Endothelial cell of umbilical vein (primary cell): Measurements from ENCODE around the gene GYS1. TPM values are rescaled to one million over a fixed set of nuclear protein-coding genes. Genes with fewer than 3 reads are reported as not detected.

ENCODE experiments used
- BruUV-seq: library from RNA; stranded (reverse); fragments of 400-500 nt; replicated peaks from 2 replicates; lab custom pipeline; 2021; lab: Mats Ljungman, UMichigan
- CTCF ChIA-PET: fragments of 300-600, 350-600 bp; sonication (Branson Sonifier 250); formaldehyde crosslinking; loops from one replicate; lab custom pipeline; 2021; ENCODE audit warnings: antibody characterized with exemption, inconsistent platforms; lab: Charles Lee
- POLR2A ChIA-PET: fragments of 300-600, 350-600 bp; sonication (Branson Sonifier 250); formaldehyde crosslinking; loops from one replicate; lab custom pipeline; 2021; ENCODE audit warnings: antibody characterized with exemption, inconsistent platforms; lab: Charles Lee
- DNase-seq: peaks from one replicate; pipeline ENCODE4 v3.0.0-alpha.2; 2011; ENCODE audit warnings: low read depth, low spot score
- FAIRE-seq: peaks from 2 replicates; lab custom pipeline; 2011; peaks lifted over from hg19 to GRCh38; lab: Jason Lieb, UNC
- H2AFZ ChIP-seq: 2 replicates; pipeline ENCODE4 v1.6.0; 2012; ENCODE audit warnings: low read depth, low read length, control low read depth, inconsistent platforms
- H3K27ac ChIP-seq: 2 replicates; pipeline ENCODE4 v1.5.1; 2011; ENCODE audit warnings: low read depth, mild to moderate bottlenecking, control low read depth, low read length, moderate library complexity; ENCODE audit not compliant: insufficient read depth
- H3K27me3 ChIP-seq, 2 experiments: 2 replicates each; pipeline versions ENCODE4 v1.6.0 to v1.6.1; 2011; ENCODE audit warnings: low read length in 2 of 2, mixed read lengths in 1 of 2; ENCODE audit not compliant: control insufficient read depth in 2 of 2, insufficient read depth in 2 of 2
- H3K36me3 ChIP-seq, 2 experiments: 2 replicates in 1 of 2; 3 replicates in 1 of 2; pipeline ENCODE4 v1.5.1; 2011; ENCODE audit warnings: low read length in 2 of 2, mild to moderate bottlenecking in 1 of 2, moderate library complexity in 1 of 2; ENCODE audit not compliant: control insufficient read depth in 2 of 2, insufficient read depth in 2 of 2; ENCODE audit errors: extremely low read depth in 1 of 2
- H3K4me1 ChIP-seq: 3 replicates; pipeline ENCODE4 v1.5.1; 2011; ENCODE audit warnings: mild to moderate bottlenecking, low read length; ENCODE audit not compliant: control insufficient read depth, insufficient read depth; ENCODE audit errors: extremely low read depth
- H3K4me2 ChIP-seq: 2 replicates; pipeline ENCODE4 v1.6.1; 2011; ENCODE audit warnings: low read length, control low read depth, mixed read lengths; ENCODE audit not compliant: insufficient read depth
- H3K4me3 ChIP-seq, 3 experiments: fragments of 200-600 bp in 1 of 3; sonication (generic), shearing (Covaris generic) in 1 of 3; replicated peaks in 1 of 3; 2 replicates each; pipeline ENCODE4 v1.5.1; 2011 to 2016; ENCODE audit warnings: control low read depth in 3 of 3, low read length in 3 of 3, mild to moderate bottlenecking in 2 of 3, inconsistent platforms in 1 of 3, low read depth in 1 of 3, moderate library complexity in 1 of 3; ENCODE audit not compliant: insufficient read depth in 1 of 3
- H3K79me2 ChIP-seq: 2 replicates; pipeline ENCODE4 v1.6.0; 2012; ENCODE audit warnings: low read length, inconsistent platforms; ENCODE audit not compliant: control insufficient read depth, insufficient read depth
- H3K9ac ChIP-seq: replicated peaks from 2 replicates; pipeline ENCODE3; 2011; ENCODE audit warnings: low read length, control low read depth; ENCODE audit not compliant: insufficient read depth; ENCODE audit errors: extremely low read depth
- H3K9me1 ChIP-seq: replicated peaks from 3 replicates; pipeline ENCODE4 v1.6.0; 2011; ENCODE audit warnings: mild to moderate bottlenecking, low read length; ENCODE audit not compliant: control insufficient read depth, insufficient read depth; ENCODE audit errors: extremely low read depth
- H3K9me3 ChIP-seq: replicated peaks from 2 replicates; pipeline ENCODE4 v1.5.1; 2012; ENCODE audit warnings: low read length, inconsistent platforms; ENCODE audit not compliant: control insufficient read depth, insufficient read depth
- H4K20me1 ChIP-seq: replicated peaks from 2 replicates; pipeline ENCODE3; 2011; ENCODE audit warnings: mild to moderate bottlenecking, low read length; ENCODE audit not compliant: control insufficient read depth, insufficient read depth; ENCODE audit errors: extremely low read depth
- CTCF ChIP-seq, 2 donors: IDR thresholded peaks; 1 replicate in 1 of 2; 2 replicates in 1 of 2; pipeline ENCODE4 v1.5.1; 2011; ENCODE audit warnings: low read length in 2 of 2, mild to moderate bottlenecking in 2 of 2, moderate library complexity in 2 of 2, control low read depth in 1 of 2, inconsistent platforms in 1 of 2, low read depth in 1 of 2; ENCODE audit not compliant: insufficient read depth in 1 of 2; ENCODE audit errors: extremely low read depth in 1 of 2
- EZH2 ChIP-seq: IDR thresholded peaks from 2 replicates; pipeline ENCODE4 v1.6.1; 2012; ENCODE audit warnings: borderline replicate concordance, low read depth, mild to moderate bottlenecking, moderate library complexity, low read length, inconsistent platforms; ENCODE audit not compliant: severe bottlenecking
- FOS ChIP-seq: IDR thresholded peaks from 2 replicates; pipeline ENCODE4 v1.6.1; 2011; ENCODE audit warnings: mild to moderate bottlenecking, low read length, moderate library complexity, borderline replicate concordance; ENCODE audit not compliant: insufficient read depth
- GATA2 ChIP-seq: IDR thresholded peaks from 2 replicates; pipeline ENCODE4 v1.7.0; 2011; ENCODE audit warnings: low read depth, mild to moderate bottlenecking, moderate library complexity, mixed read lengths, low read length; ENCODE audit not compliant: insufficient read length, insufficient read depth
- JUN ChIP-seq: IDR thresholded peaks from 2 replicates; pipeline ENCODE4 v1.6.1; 2011; ENCODE audit warnings: borderline replicate concordance, low read depth; ENCODE audit not compliant: insufficient read length, insufficient read depth
- MAX ChIP-seq: IDR thresholded peaks from 2 replicates; pipeline ENCODE4 v1.6.1; 2011; ENCODE audit not compliant: insufficient read depth, insufficient read length
- MYC ChIP-seq: IDR thresholded peaks from one replicate; pipeline ENCODE4 v1.6.1; 2011; ENCODE audit warnings: mild to moderate bottlenecking, low read depth, low read length
- POLR2A ChIP-seq: IDR thresholded peaks from 2 replicates; pipeline ENCODE4 v1.6.1; 2012; ENCODE audit warnings: low read depth, mild to moderate bottlenecking, control low read depth, low read length
- POLR2AphosphoS5 ChIP-seq: IDR thresholded peaks from 2 replicates; pipeline ENCODE4 v1.6.1; 2012; ENCODE audit warnings: low read depth, mild to moderate bottlenecking, control low read depth, low read length, moderate library complexity; ENCODE audit not compliant: insufficient read depth
- dilution Hi-C: fragments of 300-500 bp; cut with MboI; formaldehyde crosslinking; loops from one replicate; pipeline ENCODE4 v1.15.0; 2019; ENCODE audit warnings: low sequenced_read_pairs; ENCODE audit not compliant: extremely low pct_ligation_motif_present
- intact Hi-C: fragments of 100-400 bp; cut with micrococcal nuclease; formaldehyde crosslinking; loops from one replicate; pipeline ENCODE4 v1.10.0; 2022
- polyA plus RNA-seq, 4 experiments: library from polyadenylated mRNA; depleted of rRNA in 3 of 4; stranded (reverse) in 3 of 4; unstranded in 1 of 4; fragments of >200 nt; gene quantifications; 2 replicates each; pipeline versions ENCODE4 v1.2.1 to v1.2.3, GENCODE V29; 2011 to 2012; ENCODE audit warnings: missing spikeins in 1 of 4
- total RNA-seq: library from RNA; stranded (reverse); gene quantifications from 2 replicates; pipeline ENCODE4 v1.2.3, GENCODE V29; 2021

Gene GYS1
- total and polyA plus RNA-seq, 2 donors (not counting 3 experiments of a cell fraction or from before 2014, with no cell fraction given) = 39.0 to 58.9 TPM

- BruUV-seq = no TSS peak
- Histone ChIP-seq H3K4me3 (no peak overlapping the region), H2AFZ (no peak overlapping the region), H3K4me1 (no peaks in the 10 kb centered on the region), H3K27me3 (no peaks in the 10 kb centered on the region), H3K4me2 (no peak overlapping the region), H4K20me1 (no peaks in the 10 kb centered on the region), H3K79me2 (no peaks in the 10 kb centered on the region), H3K36me3 (peaks cover 0 to 40% of the 10 kb centered on the region in 2 experiments), H3K27ac (no peak overlapping the region), H3K9me3 (no peaks in the 10 kb centered on the region), H3K9me1 (no peaks in the 10 kb centered on the region), H3K9ac (no peak overlapping the region)
- DNase-seq (no peak), FAIRE-seq (no peak)
- intact Hi-C loops = no loop called here
- TF ChIP-seq CTCF (IDR thresholded peaks at IDR 0.05; ENCODE audit: extremely low read depth in 1 of 2, insufficient read depth in 1 of 2, low read depth in 1 of 2, low read length in 2 of 2) = no peak
- TF ChIP-seq EZH2 = no peak
- no peak for TF ChIP-seq FOS
- no peak for TF ChIP-seq JUN
- no peak for TF ChIP-seq MAX
- TF ChIP-seq MYC = no peak
- TF ChIP-seq GATA2 = no peak
- no peak for TF ChIP-seq POLR2A
- no peak for TF ChIP-seq POLR2AphosphoS5
- dilution Hi-C loops = no loop called here
- ChIA-PET CTCF (interaction anchor here (7.2 kb wide), 1 partner anchor 11 kb away, joined by 59 read pairs; no protein-coding TSS in a partner anchor), POLR2A (no interaction called here)
Measured at GRCh38 chr19:49011194-49011593, 18.1 kb upstream of the GYS1 start.
